HL-60 (cell line): ENCODE data around the gene ERBB2.
A peak's percentile ranks its signal among the peaks of the same experiment; 100 is the strongest.

ENCODE experiments used
- DNase-seq, 2 experiments: peaks; one replicate each; pipeline ENCODE4 v3.0.0-alpha.2; 2010 to 2020; ENCODE audit warnings: low read depth in 1 of 2, low spot score in 1 of 2
- H3K27ac ChIP-seq: fragments of 250-450 bp; sonication (Bioruptor Pico); replicated peaks from 2 replicates; pipeline ENCODE4 v1.5.1; 2020; ENCODE audit warnings: mild to moderate bottlenecking, moderate library complexity
- H3K27me3 ChIP-seq: fragments of 250-450 bp; sonication (Bioruptor Pico); 2 replicates; pipeline ENCODE4 v1.5.1; 2021; ENCODE audit warnings: mild to moderate bottlenecking, moderate library complexity; ENCODE audit not compliant: insufficient read depth, poor library complexity, severe bottlenecking
- H3K4me3 ChIP-seq: replicated peaks from 2 replicates; pipeline ENCODE4 v1.5.1; 2011; ENCODE audit warnings: mild to moderate bottlenecking, control low read depth, low read length; ENCODE audit not compliant: insufficient read depth
- GABPA ChIP-seq: IDR thresholded peaks from 2 replicates; pipeline ENCODE4 v1.6.1; 2012; ENCODE audit warnings: low read depth
- POLR2AphosphoS5 ChIP-seq: IDR thresholded peaks from 2 replicates; pipeline ENCODE4 v1.6.1; 2012; ENCODE audit warnings: low read depth
- SPI1 ChIP-seq: IDR thresholded peaks from 2 replicates; pipeline ENCODE4 v1.6.1; 2012; ENCODE audit warnings: low read depth, mild to moderate bottlenecking, borderline replicate concordance
- TF ChIP-seq, protein P1 (sequence below): IDR thresholded peaks from 2 replicates; pipeline ENCODE4 v1.6.1; 2012; ENCODE audit warnings: low read depth; ENCODE audit not compliant: insufficient replicate concordance
- TF ChIP-seq, protein P2 (sequence below): IDR thresholded peaks from one replicate; pipeline ENCODE4 v1.5.1; 2011; ENCODE audit warnings: low read length, control low read depth, inconsistent platforms; ENCODE audit not compliant: insufficient read depth

Gene ERBB2

DNA sequence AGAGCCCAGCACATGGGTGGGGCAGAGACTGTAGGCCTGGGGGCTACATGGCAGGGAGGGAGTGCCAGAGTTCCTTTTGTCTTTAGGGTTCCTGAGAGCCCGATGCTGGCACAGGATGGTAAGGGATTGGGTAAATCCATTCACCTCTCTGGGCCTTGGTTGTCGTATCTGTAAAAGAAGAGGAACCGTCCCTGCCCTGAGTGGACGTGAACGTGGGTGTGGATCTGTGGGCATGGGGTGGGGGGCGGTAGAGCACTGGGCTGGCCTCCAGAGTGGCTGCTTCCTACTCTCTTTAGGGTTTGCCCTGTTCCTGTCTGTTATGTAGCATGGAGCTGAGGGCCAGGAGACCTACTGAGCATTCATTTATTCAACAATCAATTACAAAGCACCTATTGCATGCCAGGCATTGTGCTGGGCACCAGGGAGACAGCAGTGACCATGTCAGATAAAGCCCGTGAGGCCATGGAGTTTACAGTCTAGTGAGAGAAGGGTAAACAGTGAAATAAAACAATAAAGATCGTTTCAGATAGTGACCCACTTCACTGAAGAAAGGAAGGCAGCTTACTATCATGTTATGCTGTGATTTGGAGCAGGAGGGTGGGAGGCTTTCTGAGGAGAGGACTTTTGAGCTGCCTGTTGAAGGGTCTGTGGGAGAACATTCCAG lies 47.8 kb upstream of the ERBB2 start:
- H3K27ac ChIP-seq: no peak overlapping the region
- H3K4me3 ChIP-seq: no peak overlapping the region
- no peak for DNase-seq
- H3K27me3 ChIP-seq: no peaks in the 10 kb centered on the region
- TF ChIP-seq, protein P1, sequence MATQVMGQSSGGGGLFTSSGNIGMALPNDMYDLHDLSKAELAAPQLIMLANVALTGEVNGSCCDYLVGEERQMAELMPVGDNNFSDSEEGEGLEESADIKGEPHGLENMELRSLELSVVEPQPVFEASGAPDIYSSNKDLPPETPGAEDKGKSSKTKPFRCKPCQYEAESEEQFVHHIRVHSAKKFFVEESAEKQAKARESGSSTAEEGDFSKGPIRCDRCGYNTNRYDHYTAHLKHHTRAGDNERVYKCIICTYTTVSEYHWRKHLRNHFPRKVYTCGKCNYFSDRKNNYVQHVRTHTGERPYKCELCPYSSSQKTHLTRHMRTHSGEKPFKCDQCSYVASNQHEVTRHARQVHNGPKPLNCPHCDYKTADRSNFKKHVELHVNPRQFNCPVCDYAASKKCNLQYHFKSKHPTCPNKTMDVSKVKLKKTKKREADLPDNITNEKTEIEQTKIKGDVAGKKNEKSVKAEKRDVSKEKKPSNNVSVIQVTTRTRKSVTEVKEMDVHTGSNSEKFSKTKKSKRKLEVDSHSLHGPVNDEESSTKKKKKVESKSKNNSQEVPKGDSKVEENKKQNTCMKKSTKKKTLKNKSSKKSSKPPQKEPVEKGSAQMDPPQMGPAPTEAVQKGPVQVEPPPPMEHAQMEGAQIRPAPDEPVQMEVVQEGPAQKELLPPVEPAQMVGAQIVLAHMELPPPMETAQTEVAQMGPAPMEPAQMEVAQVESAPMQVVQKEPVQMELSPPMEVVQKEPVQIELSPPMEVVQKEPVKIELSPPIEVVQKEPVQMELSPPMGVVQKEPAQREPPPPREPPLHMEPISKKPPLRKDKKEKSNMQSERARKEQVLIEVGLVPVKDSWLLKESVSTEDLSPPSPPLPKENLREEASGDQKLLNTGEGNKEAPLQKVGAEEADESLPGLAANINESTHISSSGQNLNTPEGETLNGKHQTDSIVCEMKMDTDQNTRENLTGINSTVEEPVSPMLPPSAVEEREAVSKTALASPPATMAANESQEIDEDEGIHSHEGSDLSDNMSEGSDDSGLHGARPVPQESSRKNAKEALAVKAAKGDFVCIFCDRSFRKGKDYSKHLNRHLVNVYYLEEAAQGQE: no peak
- no peak for TF ChIP-seq GABPA
- TF ChIP-seq, protein P2, sequence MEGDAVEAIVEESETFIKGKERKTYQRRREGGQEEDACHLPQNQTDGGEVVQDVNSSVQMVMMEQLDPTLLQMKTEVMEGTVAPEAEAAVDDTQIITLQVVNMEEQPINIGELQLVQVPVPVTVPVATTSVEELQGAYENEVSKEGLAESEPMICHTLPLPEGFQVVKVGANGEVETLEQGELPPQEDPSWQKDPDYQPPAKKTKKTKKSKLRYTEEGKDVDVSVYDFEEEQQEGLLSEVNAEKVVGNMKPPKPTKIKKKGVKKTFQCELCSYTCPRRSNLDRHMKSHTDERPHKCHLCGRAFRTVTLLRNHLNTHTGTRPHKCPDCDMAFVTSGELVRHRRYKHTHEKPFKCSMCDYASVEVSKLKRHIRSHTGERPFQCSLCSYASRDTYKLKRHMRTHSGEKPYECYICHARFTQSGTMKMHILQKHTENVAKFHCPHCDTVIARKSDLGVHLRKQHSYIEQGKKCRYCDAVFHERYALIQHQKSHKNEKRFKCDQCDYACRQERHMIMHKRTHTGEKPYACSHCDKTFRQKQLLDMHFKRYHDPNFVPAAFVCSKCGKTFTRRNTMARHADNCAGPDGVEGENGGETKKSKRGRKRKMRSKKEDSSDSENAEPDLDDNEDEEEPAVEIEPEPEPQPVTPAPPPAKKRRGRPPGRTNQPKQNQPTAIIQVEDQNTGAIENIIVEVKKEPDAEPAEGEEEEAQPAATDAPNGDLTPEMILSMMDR: no peak
- no peak for TF ChIP-seq POLR2AphosphoS5
- no peak for TF ChIP-seq SPI1

DNA sequence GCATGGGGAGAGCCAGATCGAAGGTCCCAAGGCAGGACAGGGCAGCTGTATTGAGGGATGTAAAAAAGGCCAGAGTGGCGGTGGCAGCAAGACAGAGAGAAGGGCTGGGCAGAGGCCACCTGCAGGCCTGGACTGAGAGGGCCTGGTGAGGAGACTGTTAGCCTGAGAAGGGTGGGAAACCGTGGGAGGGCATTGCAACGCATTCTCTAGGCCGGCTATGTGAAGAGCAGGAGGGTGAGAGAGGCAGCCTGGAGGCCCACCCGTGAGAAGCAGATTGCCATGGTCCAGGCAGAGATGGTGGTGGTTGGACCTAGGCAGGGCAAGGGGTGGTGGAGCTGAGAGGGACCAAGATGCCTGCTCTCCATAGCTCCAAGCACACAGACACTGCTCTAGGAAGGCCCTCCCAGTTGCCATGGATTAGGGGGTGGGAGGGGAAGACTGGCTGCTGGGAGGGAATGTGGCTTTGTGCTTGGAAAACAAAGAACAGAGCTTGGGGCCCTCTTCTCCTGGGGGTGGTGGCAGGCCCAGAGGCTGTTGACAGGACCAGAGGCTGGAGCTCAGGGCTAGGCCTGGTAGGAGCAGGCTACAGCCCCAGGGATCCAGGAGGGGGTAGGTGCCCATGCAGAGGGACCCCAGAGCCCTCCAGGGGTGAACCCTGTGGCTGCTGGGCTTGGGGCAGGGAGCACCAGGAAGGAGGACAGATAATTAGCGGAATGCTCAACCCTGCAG lies 47.1 kb upstream of the ERBB2 start:
- no peak overlapping the region for H3K27ac ChIP-seq
- no peaks in the 10 kb centered on the region for H3K27me3 ChIP-seq
- no peak overlapping the region for H3K4me3 ChIP-seq
- TF ChIP-seq POLR2AphosphoS5: no peak
- TF ChIP-seq GABPA: no peak
- DNase-seq: no peak

DNA sequence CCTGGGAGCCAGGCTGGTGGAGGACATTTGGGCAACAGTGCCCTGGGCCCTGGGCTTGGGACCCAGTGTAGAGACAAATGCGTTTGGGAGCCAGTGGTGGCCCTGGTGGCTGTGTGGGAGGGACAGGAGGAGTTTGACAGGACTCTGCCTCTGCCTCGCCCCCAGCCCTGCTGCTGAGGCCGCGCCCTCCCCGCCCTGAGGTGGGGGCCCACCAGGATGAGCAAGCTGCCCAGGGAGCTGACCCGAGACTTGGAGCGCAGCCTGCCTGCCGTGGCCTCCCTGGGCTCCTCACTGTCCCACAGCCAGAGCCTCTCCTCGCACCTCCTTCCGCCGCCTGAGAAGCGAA lies 46.6 kb upstream of the ERBB2 start:
- TF ChIP-seq, protein P1: no peak
- TF ChIP-seq SPI1 (no peak), POLR2AphosphoS5 (no peak), GABPA (no peak)
- TF ChIP-seq, protein P2: no peak
- DNase-seq: no peak

DNA sequence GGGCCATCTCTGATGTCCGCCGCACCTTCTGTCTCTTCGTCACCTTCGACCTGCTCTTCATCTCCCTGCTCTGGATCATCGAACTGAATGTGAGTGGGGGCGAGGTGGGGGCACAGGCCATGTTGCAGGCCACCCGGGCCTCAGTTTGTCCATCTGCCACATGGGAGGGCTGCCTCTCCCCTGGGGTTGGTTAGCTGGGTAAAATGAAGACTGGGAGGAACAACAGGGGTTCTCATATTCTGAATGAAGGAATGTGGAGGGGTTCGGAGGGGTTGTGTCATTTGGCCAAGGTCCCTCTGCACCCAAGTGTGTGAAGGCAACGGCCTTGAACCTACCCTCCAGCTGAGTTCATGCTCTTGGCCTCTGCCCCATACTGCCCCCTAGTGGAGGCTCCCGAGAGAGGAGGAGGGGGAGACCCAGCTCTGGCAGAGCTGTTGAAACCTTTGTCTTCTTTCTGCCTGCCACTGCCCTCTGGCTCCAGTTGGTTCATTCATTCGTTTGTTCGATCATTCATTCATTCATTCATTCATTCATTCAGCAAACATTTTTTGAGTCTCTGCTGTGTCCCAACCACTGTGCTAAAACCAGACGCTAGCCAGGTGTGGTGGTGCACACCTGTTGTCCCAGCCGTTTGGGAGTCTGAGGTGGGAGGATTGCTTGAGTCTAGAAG lies 46.1 kb upstream of the ERBB2 start:
- no peak overlapping the region for H3K27ac ChIP-seq
- DNase-seq: peak; percentile 59 to 80

More for the DNA sequence above, 46.6 kb upstream of the ERBB2 start:
- Histone ChIP-seq H3K27me3 (no peaks in the 10 kb centered on the region), H3K27ac (no peak overlapping the region), H3K4me3 (no peak overlapping the region)

More for the DNA sequence above, 46.1 kb upstream of the ERBB2 start:
- Histone ChIP-seq H3K4me3 (no peak overlapping the region), H3K27me3 (no peaks in the 10 kb centered on the region)
- TF ChIP-seq, protein P2: peak; percentile 96
- TF ChIP-seq, protein P1: no peak
